Left lung (tissue), 10 donors: ENCODE data around the gene ZNF516. TPM values are rescaled to one million over a fixed set of nuclear protein-coding genes. Genes with fewer than 3 reads are reported as not detected.

Source experiments
- ATAC-seq: fragments of 200-7000 bp; cut with Tn5 transposase; one replicate; pipeline ENCODE4 v1.9.1; 2020; ENCODE audit warnings: moderate library complexity
- DNase-seq, 4 donors: peaks; one replicate each; pipeline ENCODE4 v3.0.0-alpha.2; 2013 to 2020
- H3K27ac ChIP-seq, 2 donors: fragments of 200-600 bp; sonication (generic) in 1 of 2; one replicate each; pipeline versions ENCODE4 v1.5.0 to v1.8.0; 2020 to 2021
- H3K27me3 ChIP-seq, 2 donors: fragments of 200-600 bp; sonication (generic) in 1 of 2; one replicate each; pipeline versions ENCODE4 v1.5.0 to v1.8.0; 2020 to 2021
- H3K36me3 ChIP-seq, 2 donors: fragments of 200-600 bp; sonication (generic) in 1 of 2; one replicate each; pipeline versions ENCODE4 v1.5.0 to v1.8.0; 2020 to 2021
- H3K4me1 ChIP-seq, 2 donors: fragments of 200-600 bp; one replicate each; pipeline ENCODE4 v1.8.0; 2021
- H3K4me3 ChIP-seq, 2 donors: fragments of 200-600 bp; sonication (generic) in 1 of 2; one replicate each; pipeline versions ENCODE4 v1.5.0 to v1.8.0; 2020 to 2021; ENCODE audit warnings: mild to moderate bottlenecking in 1 of 2
- H3K9me3 ChIP-seq, 2 donors: fragments of 200-600 bp; sonication (generic) in 1 of 2; one replicate each; pipeline versions ENCODE4 v1.5.0 to v1.8.0; 2020 to 2021
- intact Hi-C, 2 donors: fragments of 100-400 bp; cut with DNase I; formaldehyde crosslinking; loops; one replicate each; pipeline versions ENCODE4 v1.11.2 to v1.14.2; 2022
- polyA plus RNA-seq, 6 donors: library from polyadenylated mRNA; unstranded; fragments of 120-200 nt; gene quantifications; one replicate each; pipeline ENCODE4 v1.2.1, GENCODE V29; 2013; ENCODE audit not compliant: insufficient read length in 6 of 6
- total RNA-seq, 2 donors: library from RNA; stranded (reverse); fragmentation: NEBNext Ultra II Directional; extraction: Animal tissue kit (Norgen Biotek cat#: 25700); gene quantifications; one replicate each; pipeline ENCODE4 v1.2.1, GENCODE V29; 2021
- TF ChIP-seq, protein P1 (sequence below), 2 donors: fragments of 200-600 bp; sonication (generic) in 1 of 2; IDR thresholded peaks; one replicate each; pipeline versions ENCODE4 v1.5.0 to v1.8.0; 2021; ENCODE audit warnings: antibody characterized with exemption in 2 of 2
- donor health status: DM: no; HTN: yes; CAD: no.
- donor health status: DM: no; HTN: no; CAD: no.

Gene ZNF516
- total and polyA plus RNA-seq, 8 donors = 33.9 to 51.2 (median 46.8) TPM

DNA sequence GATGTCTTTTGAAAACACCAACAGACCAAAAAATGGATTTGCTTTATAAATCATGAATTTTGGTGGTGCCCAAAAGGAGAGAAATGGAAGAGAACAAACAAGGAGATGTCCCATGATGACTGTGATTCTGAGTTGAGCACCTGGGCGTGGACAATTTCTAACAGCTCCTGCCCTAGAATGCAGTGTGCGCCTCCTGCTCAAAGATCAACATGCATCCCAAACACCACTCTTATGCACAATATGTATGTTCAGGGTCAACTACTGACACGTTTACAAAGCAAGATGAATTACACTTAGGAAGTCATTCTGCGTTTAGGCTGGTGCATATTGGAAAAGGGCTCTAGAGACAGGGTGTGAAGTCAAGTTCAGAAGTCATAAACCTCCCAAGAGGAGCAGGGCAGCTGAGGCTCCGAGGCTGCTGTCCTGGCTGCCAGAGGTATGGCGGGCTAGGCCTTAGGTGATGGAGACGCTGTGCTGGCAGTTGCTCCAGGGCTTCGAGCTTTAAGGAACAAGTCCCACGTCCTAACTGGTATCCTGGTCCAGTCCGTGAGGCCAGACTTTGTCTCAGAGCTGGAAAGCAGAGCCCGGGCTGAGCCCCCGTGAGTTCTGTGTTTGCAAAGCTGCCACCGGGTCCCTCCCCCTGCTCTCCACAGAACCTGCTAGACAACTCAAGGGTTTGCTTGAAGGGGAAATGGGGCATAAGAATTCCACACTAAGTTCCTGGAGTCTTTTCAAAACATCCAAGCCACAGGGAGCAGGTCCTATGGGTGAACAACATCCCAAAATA, 74.0 kb downstream of the ZNF516 start:
- H3K27me3 ChIP-seq = no peaks in the 10 kb centered on the region

DNA sequence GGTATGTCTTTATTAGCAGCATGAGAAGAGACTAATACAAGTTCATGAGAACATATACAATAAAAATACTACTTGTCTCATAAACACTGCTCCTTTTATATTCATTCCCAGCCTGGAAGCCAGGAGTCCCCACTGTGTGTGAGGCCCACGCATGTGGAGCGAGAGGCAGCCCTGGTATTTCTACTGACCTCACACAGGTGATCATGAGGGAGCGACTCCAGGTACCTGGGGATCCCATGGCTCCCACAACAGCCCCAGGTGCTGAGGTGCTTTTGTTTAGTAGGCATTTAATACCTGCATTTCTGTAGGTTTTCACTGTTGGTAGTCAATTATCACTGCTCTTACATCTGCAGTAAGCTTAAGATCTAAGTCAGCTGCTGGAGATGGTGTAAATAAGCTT, 75.2 kb downstream of the ZNF516 start:
- TF ChIP-seq, protein P1, sequence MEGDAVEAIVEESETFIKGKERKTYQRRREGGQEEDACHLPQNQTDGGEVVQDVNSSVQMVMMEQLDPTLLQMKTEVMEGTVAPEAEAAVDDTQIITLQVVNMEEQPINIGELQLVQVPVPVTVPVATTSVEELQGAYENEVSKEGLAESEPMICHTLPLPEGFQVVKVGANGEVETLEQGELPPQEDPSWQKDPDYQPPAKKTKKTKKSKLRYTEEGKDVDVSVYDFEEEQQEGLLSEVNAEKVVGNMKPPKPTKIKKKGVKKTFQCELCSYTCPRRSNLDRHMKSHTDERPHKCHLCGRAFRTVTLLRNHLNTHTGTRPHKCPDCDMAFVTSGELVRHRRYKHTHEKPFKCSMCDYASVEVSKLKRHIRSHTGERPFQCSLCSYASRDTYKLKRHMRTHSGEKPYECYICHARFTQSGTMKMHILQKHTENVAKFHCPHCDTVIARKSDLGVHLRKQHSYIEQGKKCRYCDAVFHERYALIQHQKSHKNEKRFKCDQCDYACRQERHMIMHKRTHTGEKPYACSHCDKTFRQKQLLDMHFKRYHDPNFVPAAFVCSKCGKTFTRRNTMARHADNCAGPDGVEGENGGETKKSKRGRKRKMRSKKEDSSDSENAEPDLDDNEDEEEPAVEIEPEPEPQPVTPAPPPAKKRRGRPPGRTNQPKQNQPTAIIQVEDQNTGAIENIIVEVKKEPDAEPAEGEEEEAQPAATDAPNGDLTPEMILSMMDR (IDR thresholded peaks at IDR 0.05) = no peak
- no peaks in the 10 kb centered on the region for H3K9me3 ChIP-seq
- H3K4me1 ChIP-seq = peaks cover 0 to 43% of the 10 kb centered on the region in 2 donors
- H3K27ac ChIP-seq = no peak overlapping the region
- no peaks in the 10 kb centered on the region for H3K27me3 ChIP-seq
- DNase-seq (no peak), ATAC-seq (no peak)
- no peaks in the 10 kb centered on the region for H3K36me3 ChIP-seq
- intact Hi-C loops = no loop called here
- no peak overlapping the region for H3K4me3 ChIP-seq

More for the DNA sequence above, 74.0 kb downstream of the ZNF516 start:
- Histone ChIP-seq H3K4me1 (peaks cover 0 to 34% of the 10 kb centered on the region in 2 donors), H3K36me3 (no peaks in the 10 kb centered on the region), H3K4me3 (no peak overlapping the region), H3K9me3 (no peaks in the 10 kb centered on the region), H3K27ac (peak overlapping the region; percentile 8 to 36)
- ATAC-seq = peak; percentile 91
- intact Hi-C loops = no loop called here
- peak in 3 of 4 donors; percentile 51 to 84 (median 69) for DNase-seq
- TF ChIP-seq, protein P1 (IDR thresholded peaks at IDR 0.05) = no peak

DNA sequence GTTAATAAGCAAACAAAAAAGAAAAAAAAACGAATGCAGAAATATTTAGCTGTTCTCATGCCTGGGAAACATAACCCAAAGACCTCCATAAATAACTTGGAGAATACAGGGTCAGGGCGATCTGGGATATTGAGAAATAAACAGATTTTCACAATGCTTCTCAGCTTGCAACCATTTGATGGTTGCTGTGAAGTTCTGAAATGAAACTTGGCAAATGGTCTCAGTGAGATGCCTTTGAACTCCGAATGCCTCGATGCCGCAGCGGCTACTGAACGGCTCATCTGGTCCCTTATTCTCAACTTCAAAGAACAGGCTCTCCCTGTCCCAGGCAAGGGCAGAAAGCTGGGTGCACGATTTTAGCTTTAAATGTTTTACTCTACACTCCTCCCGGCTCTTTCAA, 78.1 kb downstream of the ZNF516 start:
- no peaks in the 10 kb centered on the region for H3K36me3 ChIP-seq
- TF ChIP-seq, protein P1 (IDR thresholded peaks at IDR 0.05) = no peak
- DNase-seq (peak in 2 of 4 donors; percentile 75 to 88), ATAC-seq (no peak)
- no peak overlapping the region for H3K27ac ChIP-seq
- intact Hi-C loops = no loop called here
- peaks cover 0 to 52% of the 10 kb centered on the region in 2 donors for H3K4me1 ChIP-seq
- no peak overlapping the region for H3K4me3 ChIP-seq
- no peaks in the 10 kb centered on the region for H3K9me3 ChIP-seq
- no peaks in the 10 kb centered on the region for H3K27me3 ChIP-seq

DNA sequence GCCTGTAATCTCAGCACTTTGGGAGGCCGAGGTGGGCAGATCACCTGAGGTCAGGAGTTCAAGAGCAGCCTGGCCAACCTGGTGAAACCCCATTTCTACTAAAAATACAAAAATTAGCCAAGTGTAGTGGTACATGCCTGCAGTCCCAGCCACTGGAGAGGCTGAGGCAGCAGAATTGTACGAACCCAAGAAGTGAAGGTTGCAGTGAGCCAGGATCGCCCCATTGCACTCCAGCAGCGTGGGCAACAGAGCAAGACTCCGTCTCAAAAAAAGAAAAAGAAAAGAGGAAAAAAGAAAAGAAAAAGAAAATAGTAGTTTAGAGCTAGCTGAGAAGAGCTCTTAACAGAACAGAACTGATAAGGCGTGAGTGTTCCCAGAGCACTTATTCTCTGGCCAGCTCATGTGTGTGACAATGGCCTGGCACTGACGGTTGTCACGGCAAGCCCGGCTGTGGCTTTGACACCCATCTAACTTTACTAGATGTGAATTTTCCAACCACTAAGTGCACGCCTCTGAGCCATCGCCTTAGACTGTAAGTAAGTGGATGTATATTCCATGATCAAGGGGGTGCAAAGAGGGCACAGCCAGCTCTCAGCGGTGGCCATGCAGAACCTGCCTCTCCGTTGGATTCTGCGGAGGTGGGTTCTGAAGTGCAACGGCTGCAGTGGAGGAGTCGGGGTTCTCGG, 80.0 kb downstream of the ZNF516 start:
- H3K4me1 ChIP-seq = peaks cover 3 to 64% of the 10 kb centered on the region in 2 donors
- intact Hi-C loops = no loop called here
- TF ChIP-seq, protein P1 (IDR thresholded peaks at IDR 0.05) = no peak
- no peaks in the 10 kb centered on the region for H3K36me3 ChIP-seq
- ATAC-seq (peak; percentile 87), DNase-seq (no peak)
- H3K4me3 ChIP-seq = no peak overlapping the region
- H3K27me3 ChIP-seq = no peaks in the 10 kb centered on the region
- no peaks in the 10 kb centered on the region for H3K9me3 ChIP-seq
- no peak overlapping the region for H3K27ac ChIP-seq
